Mucosa of stomach (tissue), 1 donor: ENCODE data around the gene ADPRM.
"Not testable (repeated sequence)": the region's sequence is repeated elsewhere in the genome, so short reads cannot be mapped to it uniquely, and the experiment has no call there.

Experiments used
- H3K27me3 ChIP-seq: one replicate; pipeline ENCODE4 v1.7.0; 2013; ENCODE audit warnings: mild to moderate bottlenecking, low read length; ENCODE audit not compliant: control insufficient read depth, insufficient read depth
- H3K36me3 ChIP-seq: one replicate; pipeline ENCODE4 v1.7.0; 2013; ENCODE audit warnings: low read length; ENCODE audit not compliant: control insufficient read depth, insufficient read depth
- H3K4me1 ChIP-seq: one replicate; pipeline ENCODE4 v1.7.0; 2013; ENCODE audit warnings: mild to moderate bottlenecking, low read length; ENCODE audit not compliant: control insufficient read depth, insufficient read depth
- H3K4me3 ChIP-seq: one replicate; pipeline ENCODE4 v1.7.0; 2013; ENCODE audit warnings: low read length
- H3K9ac ChIP-seq: one replicate; pipeline ENCODE4 v1.7.0; 2013; ENCODE audit warnings: mild to moderate bottlenecking, low read length, moderate library complexity
- H3K9me3 ChIP-seq: one replicate; pipeline ENCODE4 v1.7.0; 2013; ENCODE audit warnings: mild to moderate bottlenecking, low read length, moderate library complexity; ENCODE audit not compliant: control insufficient read depth
- donor health status: Pancreatic carcinoma.

Gene ADPRM

GRCh38 chr17:10732121-10732520, 34.7 kb downstream of the ADPRM start:
- not testable (repeated sequence) for H3K36me3 ChIP-seq, H3K27me3 ChIP-seq, H3K9ac ChIP-seq, H3K9me3 ChIP-seq, H3K4me3 ChIP-seq
- peaks cover 47% of the 10 kb centered on the region for H3K4me1 ChIP-seq

- H3K9me3 ChIP-seq: no peaks in the 10 kb centered on the region
- H3K9ac ChIP-seq: no peak overlapping the region
- peaks cover 58% of the 10 kb centered on the region for H3K4me1 ChIP-seq
- no peaks in the 10 kb centered on the region for H3K27me3 ChIP-seq
- H3K4me3 ChIP-seq: no peak overlapping the region
- H3K36me3 ChIP-seq: no peaks in the 10 kb centered on the region
Observed at GRCh38 chr17:10733666-10734065, 36.3 kb downstream of the ADPRM start.

DNA sequence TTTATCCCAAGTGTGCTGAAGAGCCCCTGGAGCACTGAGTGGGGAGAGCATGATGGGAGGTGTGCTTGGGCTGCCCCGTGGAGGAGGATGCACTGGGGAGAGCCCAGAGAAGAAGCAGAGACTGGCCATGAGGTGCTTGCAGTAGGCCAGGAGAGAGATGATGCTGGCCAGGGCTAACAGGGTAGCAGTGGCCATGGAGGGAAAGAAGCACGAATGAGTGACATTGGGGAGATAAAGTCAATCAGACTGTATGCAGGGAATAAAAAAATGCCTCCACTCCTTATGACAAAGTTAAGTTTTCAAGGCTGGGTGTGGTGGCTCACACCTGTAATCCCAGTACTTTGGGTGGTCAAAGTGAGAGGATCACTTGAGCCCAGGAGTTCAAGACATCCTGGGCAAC, 37.9 kb downstream of the ADPRM start:
- Histone ChIP-seq H3K36me3 (no peaks in the 10 kb centered on the region), H3K9ac (no peak overlapping the region), H3K4me3 (no peak overlapping the region), H3K9me3 (no peaks in the 10 kb centered on the region), H3K4me1 (peaks cover 69% of the 10 kb centered on the region), H3K27me3 (no peaks in the 10 kb centered on the region)

- Histone ChIP-seq H3K9ac (no peak overlapping the region), H3K36me3 (no peaks in the 10 kb centered on the region), H3K9me3 (no peaks in the 10 kb centered on the region), H3K4me3 (no peak overlapping the region), H3K4me1 (peaks cover 73% of the 10 kb centered on the region), H3K27me3 (no peaks in the 10 kb centered on the region)
Observed at GRCh38 chr17:10735821-10736220, 38.4 kb downstream of the ADPRM start.

GRCh38 chr17:10737168-10737622, 39.8 kb downstream of the ADPRM start:
- no peaks in the 10 kb centered on the region for H3K36me3 ChIP-seq
- no peaks in the 10 kb centered on the region for H3K9me3 ChIP-seq
- peak overlapping the region; percentile 40 for H3K9ac ChIP-seq
- H3K4me3 ChIP-seq: no peak overlapping the region
- H3K4me1 ChIP-seq: peaks cover 76% of the 10 kb centered on the region
- no peaks in the 10 kb centered on the region for H3K27me3 ChIP-seq

DNA sequence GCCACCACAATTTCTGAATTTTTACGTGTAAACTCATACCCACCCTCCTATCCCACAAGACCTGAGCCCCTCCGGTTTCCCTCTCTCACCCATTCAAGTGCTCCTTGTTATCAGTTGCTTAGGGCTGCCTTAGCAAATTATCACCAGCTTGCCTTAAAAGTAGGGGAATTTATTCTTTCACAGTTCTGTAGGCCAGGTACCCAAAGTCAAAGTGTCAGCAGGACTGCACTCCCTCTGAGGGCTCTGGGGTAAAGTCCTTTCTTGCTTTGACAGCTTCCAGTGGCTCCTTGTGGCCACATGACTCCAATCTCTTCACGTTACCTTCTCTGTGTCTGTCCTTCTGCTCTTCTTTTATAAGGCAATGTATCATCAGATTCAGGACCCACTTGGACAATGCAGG, 40.3 kb downstream of the ADPRM start:
- H3K9ac ChIP-seq: peak overlapping the region; percentile 11
- peaks cover 74% of the 10 kb centered on the region for H3K4me1 ChIP-seq
- no peaks in the 10 kb centered on the region for H3K9me3 ChIP-seq
- H3K27me3 ChIP-seq: no peaks in the 10 kb centered on the region
- no peaks in the 10 kb centered on the region for H3K36me3 ChIP-seq
- no peak overlapping the region for H3K4me3 ChIP-seq

- Histone ChIP-seq H3K36me3 (no peaks in the 10 kb centered on the region), H3K9me3 (no peaks in the 10 kb centered on the region), H3K9ac (peak overlapping the region; percentile 30), H3K4me3 (no peak overlapping the region), H3K4me1 (peaks cover 74% of the 10 kb centered on the region), H3K27me3 (no peaks in the 10 kb centered on the region)
Observed at GRCh38 chr17:10738521-10739258, 41.3 kb downstream of the ADPRM start.

DNA sequence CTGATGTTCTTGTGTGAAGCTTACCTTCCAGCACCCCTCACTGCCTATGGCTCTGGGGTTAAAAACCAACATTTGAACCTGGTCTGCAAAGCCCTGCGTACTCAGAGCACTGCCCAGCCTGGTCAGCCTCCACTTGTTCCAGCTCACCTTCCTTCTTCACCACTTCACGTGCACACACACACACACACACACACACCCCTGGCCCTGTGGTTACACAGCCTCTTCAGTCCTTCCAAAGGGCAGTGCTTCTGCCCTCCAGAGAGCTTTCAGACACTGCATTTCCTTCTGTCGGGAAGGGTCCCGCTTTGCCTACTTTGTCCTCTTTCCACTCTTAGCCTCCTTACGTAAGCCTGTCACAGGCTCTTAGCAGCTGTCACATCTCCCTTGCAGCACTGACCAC, 42.0 kb downstream of the ADPRM start:
- H3K36me3 ChIP-seq: no peaks in the 10 kb centered on the region
- peak overlapping the region; percentile 30 for H3K9ac ChIP-seq
- peaks cover 71% of the 10 kb centered on the region for H3K4me1 ChIP-seq
- H3K27me3 ChIP-seq: no peaks in the 10 kb centered on the region
- no peak overlapping the region for H3K4me3 ChIP-seq
- no peaks in the 10 kb centered on the region for H3K9me3 ChIP-seq

DNA sequence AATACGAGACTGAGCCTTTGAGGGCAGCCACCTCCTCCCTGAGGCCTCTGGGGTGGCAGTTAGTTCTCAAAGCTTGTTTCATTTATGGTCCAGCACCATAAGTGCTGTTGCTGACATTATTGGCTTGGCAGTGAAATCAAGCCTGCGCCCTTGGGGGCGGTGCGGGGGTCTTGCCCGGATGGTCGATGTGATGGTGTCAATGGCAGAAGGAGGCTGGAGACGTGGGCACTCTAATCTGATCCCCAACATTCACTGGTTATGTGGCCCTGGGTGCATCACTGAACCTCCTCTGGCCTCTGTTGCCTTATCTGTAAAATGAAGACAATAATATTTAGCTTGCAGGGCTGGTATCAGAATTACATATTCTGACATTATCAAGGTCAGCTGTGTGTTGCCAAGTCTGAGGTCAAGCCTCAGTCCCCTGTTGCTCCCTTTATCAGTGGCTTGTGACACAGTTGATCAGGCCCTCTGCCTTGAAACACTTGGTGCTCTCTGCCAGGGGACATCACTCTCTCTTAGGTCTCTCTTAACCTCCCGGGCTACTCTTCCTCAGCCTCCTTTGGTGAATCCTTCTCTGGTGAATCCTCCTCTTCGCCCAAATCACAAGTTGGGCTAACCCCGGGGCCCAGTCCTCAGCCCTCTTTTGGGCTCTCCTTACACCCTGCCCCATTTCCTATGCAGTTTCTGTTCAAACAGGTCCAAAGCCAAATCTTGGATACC, 44.2 kb downstream of the ADPRM start:
- Histone ChIP-seq H3K4me3 (no peak overlapping the region), H3K4me1 (peaks cover 73% of the 10 kb centered on the region), H3K27me3 (no peaks in the 10 kb centered on the region), H3K9ac (no peak overlapping the region), H3K9me3 (no peaks in the 10 kb centered on the region), H3K36me3 (no peaks in the 10 kb centered on the region)

DNA sequence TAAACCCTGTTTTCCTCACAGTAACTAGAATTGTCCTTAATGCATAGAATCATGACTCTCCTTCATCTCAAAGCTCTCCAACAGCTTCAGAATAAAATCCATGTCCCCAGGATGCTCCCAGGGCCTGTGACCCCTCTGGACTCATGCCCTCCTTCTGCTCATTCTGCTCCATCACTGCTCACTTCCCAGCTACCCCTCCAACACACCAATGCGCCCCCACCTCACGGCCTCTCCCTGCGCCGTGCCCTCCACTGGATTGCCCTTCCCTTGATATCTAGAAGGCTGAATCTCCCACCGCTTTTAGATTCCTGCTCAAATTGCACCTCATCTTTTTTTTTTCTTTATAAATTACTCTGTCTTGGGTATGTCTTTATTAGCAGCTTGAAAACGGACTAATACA, 45.0 kb downstream of the ADPRM start:
- H3K27me3 ChIP-seq: no peaks in the 10 kb centered on the region
- H3K36me3 ChIP-seq: no peaks in the 10 kb centered on the region
- H3K9me3 ChIP-seq: no peaks in the 10 kb centered on the region
- H3K4me1 ChIP-seq: peaks cover 69% of the 10 kb centered on the region
- no peak overlapping the region for H3K4me3 ChIP-seq
- H3K9ac ChIP-seq: no peak overlapping the region

DNA sequence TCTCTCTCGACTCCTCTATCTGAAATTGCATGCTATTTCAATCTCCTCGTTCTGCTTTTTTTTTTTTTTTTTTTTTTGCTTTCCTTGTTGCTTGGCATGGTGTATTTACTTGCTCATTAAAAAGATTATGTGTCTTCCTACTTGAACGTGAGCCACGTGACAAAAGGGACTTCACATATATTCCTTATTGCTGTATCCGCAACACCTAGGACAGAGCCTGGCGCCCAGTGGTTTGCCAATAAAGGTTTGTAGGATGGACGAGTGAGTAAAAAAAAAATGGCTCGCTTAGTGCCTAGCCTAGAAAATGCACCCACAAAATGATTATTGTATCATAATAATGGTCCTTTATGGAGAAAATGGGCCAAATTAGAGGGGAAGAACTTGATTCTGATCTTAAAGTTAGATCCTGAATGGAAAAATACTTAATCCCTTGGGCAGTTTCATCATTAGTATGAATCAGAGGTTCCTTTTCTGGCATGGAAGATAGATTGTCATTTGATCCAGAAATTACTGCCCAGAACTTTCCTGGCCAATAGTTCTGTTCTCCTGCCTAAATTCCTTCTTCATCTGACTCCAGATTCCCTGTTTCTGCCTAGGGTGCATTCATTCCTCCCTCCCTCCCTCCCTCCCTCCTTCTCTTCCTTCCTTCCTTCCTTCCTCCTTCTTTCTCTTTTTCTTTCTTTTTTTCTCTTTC, 46.1 kb downstream of the ADPRM start:
- Histone ChIP-seq H3K36me3 (no peaks in the 10 kb centered on the region), H3K9me3 (no peaks in the 10 kb centered on the region), H3K4me3 (no peak overlapping the region), H3K9ac (no peak overlapping the region), H3K27me3 (no peaks in the 10 kb centered on the region), H3K4me1 (peaks cover 62% of the 10 kb centered on the region)

DNA sequence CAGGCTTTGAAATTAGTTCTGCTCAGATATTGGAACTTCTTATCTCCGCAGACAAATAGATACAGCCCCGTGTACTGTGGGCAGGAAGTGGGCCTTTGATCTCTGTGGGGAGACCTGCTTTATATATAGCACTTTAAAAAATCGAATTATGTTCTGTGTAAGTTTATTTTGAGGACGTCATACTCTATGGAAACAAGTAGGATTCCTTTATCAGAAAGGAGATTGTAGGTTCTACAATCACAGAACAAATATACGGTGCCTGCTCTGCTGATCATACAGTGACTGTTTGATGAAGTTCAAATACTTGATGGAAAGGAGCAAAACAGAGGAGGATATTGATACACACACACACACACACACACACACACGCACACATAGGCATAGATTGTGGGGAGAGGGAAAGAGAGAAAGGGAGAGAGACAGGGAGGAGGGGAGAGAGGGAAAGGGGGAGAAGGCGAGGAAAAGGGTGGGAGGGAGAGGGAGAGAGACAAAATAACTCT, 47.2 kb downstream of the ADPRM start:
- H3K27me3 ChIP-seq: no peaks in the 10 kb centered on the region
- no peaks in the 10 kb centered on the region for H3K9me3 ChIP-seq
- peak overlapping the region; percentile 30 for H3K9ac ChIP-seq
- H3K36me3 ChIP-seq: no peaks in the 10 kb centered on the region
- no peak overlapping the region for H3K4me3 ChIP-seq
- H3K4me1 ChIP-seq: peaks cover 65% of the 10 kb centered on the region
